OCI-LY3 (cell line): ENCODE data around the gene NDUFAF3.

ENCODE experiments used
- EZH2phosphoT487 ChIP-seq: fragments of 200-600 bp; shearing (Covaris generic); IDR thresholded peaks from 2 replicates; pipeline ENCODE4 v1.6.1; 2018; ENCODE audit warnings: antibody characterized with exemption, mixed run types, low read depth
- TF ChIP-seq, protein P1 (sequence below): fragments of 200-600, 300-600 bp; sonication (generic); IDR thresholded peaks from 2 replicates; pipeline ENCODE4 v1.5.1; 2014; ENCODE audit warnings: antibody characterized with exemption, low read length, low read depth

DNA sequence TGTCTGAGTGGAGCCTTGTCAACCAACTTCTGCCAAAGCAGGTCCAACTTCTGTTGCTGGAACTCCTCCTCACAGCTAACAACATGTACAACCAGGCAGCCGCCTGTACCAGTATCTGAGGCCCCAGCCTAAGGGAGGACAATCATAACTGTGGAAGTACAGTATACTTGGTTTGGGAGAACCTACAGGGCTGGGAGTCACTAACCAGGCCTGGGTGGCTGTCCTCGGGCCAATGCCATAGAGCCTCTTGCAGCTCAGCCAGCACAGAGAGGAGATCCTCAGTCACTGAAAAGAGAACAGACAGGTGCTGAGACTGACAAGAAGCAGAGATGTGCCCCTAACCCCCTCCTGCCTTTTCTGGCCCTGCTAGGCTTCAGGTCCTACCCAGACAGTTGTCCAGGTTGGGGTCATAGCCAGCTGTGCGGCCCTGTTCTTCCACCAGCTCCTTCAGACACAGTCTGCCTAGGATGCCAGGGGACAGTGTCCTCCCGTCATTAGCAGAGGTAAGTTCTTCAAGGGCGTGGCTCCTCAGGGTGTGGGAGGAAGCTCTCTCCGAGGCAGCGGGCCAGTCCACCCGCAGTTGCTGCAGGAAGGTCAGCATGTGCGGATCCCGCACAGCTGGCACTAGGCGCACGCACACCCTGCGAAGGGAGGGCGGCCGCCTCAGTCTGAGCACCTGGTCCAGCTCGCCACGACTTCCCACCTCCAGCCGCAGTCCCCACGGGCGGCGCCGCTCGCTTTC lies 4.5 kb upstream of the NDUFAF3 start:
- TF ChIP-seq, protein P1, sequence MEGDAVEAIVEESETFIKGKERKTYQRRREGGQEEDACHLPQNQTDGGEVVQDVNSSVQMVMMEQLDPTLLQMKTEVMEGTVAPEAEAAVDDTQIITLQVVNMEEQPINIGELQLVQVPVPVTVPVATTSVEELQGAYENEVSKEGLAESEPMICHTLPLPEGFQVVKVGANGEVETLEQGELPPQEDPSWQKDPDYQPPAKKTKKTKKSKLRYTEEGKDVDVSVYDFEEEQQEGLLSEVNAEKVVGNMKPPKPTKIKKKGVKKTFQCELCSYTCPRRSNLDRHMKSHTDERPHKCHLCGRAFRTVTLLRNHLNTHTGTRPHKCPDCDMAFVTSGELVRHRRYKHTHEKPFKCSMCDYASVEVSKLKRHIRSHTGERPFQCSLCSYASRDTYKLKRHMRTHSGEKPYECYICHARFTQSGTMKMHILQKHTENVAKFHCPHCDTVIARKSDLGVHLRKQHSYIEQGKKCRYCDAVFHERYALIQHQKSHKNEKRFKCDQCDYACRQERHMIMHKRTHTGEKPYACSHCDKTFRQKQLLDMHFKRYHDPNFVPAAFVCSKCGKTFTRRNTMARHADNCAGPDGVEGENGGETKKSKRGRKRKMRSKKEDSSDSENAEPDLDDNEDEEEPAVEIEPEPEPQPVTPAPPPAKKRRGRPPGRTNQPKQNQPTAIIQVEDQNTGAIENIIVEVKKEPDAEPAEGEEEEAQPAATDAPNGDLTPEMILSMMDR = no peak
- no peak for TF ChIP-seq EZH2phosphoT487
